Upper lobe of left lung (tissue), 4 donors: ENCODE results near the gene LRRC61.
"Not testable (repeated sequence)": the region's sequence is repeated elsewhere in the genome, so short reads cannot be mapped to it uniquely, and the experiment has no call there.

Experiments
- EP300 ChIP-seq, 4 donors: sonication (generic); formaldehyde crosslinking; IDR thresholded peaks; one replicate each; pipeline ENCODE4 v1.5.1; 2017; ENCODE audit warnings: antibody characterized with exemption in 4 of 4, control low read depth in 2 of 4
- POLR2A ChIP-seq, 4 donors: fragments of 450-650 bp; IDR thresholded peaks; one replicate each; pipeline ENCODE4 v1.5.1; 2016 to 2017; ENCODE audit warnings: antibody characterized with exemption in 4 of 4, mild to moderate bottlenecking in 2 of 4
- POLR2AphosphoS5 ChIP-seq, 2 donors: sonication (generic); formaldehyde crosslinking; IDR thresholded peaks; one replicate each; pipeline ENCODE4 v1.5.1; 2017; ENCODE audit warnings: antibody characterized with exemption in 2 of 2
- TF ChIP-seq, protein P1 (sequence below), 6 experiments: fragments of 450-650 bp in 4 of 6; fragments of 200-600 bp in 2 of 6; sonication (generic) in 2 of 6; IDR thresholded peaks; one replicate each; pipeline ENCODE4 v1.5.1; 2016 to 2019; ENCODE audit warnings: antibody characterized with exemption in 6 of 6

- TF ChIP-seq, protein P1, sequence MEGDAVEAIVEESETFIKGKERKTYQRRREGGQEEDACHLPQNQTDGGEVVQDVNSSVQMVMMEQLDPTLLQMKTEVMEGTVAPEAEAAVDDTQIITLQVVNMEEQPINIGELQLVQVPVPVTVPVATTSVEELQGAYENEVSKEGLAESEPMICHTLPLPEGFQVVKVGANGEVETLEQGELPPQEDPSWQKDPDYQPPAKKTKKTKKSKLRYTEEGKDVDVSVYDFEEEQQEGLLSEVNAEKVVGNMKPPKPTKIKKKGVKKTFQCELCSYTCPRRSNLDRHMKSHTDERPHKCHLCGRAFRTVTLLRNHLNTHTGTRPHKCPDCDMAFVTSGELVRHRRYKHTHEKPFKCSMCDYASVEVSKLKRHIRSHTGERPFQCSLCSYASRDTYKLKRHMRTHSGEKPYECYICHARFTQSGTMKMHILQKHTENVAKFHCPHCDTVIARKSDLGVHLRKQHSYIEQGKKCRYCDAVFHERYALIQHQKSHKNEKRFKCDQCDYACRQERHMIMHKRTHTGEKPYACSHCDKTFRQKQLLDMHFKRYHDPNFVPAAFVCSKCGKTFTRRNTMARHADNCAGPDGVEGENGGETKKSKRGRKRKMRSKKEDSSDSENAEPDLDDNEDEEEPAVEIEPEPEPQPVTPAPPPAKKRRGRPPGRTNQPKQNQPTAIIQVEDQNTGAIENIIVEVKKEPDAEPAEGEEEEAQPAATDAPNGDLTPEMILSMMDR (IDR thresholded peaks at IDR 0.05): not testable (repeated sequence)
- TF ChIP-seq POLR2A, EP300, POLR2AphosphoS5 (IDR thresholded peaks at IDR 0.05): not testable (repeated sequence)
These were observed 34.3 kb upstream of the LRRC61 start for GRCh38 chr7:150288816-150289215.
